ENCODE results near the gene LIPT2.

LIPT2 gene

DNA sequence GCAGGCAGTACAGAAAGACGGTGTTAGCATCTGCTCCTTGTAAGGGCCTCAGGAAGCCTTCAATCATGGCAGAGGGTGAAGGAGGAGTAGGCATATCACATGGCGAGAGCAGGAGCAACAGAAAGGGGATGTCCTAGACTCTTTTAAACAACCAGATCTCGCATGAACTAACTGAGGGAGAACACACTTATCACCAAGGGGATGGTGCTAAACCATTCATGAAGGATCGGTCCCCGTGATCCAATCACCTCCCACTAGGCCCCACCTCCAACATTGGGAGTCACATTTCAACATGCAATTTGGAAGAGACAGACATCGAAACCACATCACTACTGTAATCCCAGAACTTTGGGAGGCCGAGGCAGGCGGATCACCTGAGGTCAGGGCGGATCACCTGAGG is 39.9 kb upstream of the LIPT2 start:
- no peak overlapping the region for H3K4me3 ChIP-seq (ENCODE audit: low read length)
- DNase-seq (ENCODE audit: low read depth), result no peak
- TF ChIP-seq, protein P1, sequence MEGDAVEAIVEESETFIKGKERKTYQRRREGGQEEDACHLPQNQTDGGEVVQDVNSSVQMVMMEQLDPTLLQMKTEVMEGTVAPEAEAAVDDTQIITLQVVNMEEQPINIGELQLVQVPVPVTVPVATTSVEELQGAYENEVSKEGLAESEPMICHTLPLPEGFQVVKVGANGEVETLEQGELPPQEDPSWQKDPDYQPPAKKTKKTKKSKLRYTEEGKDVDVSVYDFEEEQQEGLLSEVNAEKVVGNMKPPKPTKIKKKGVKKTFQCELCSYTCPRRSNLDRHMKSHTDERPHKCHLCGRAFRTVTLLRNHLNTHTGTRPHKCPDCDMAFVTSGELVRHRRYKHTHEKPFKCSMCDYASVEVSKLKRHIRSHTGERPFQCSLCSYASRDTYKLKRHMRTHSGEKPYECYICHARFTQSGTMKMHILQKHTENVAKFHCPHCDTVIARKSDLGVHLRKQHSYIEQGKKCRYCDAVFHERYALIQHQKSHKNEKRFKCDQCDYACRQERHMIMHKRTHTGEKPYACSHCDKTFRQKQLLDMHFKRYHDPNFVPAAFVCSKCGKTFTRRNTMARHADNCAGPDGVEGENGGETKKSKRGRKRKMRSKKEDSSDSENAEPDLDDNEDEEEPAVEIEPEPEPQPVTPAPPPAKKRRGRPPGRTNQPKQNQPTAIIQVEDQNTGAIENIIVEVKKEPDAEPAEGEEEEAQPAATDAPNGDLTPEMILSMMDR (IDR thresholded peaks at IDR 0.05; ENCODE audit: insufficient read depth, low read depth, low read length, missing control alignments), result no peak

- TF ChIP-seq, protein P1 (IDR thresholded peaks at IDR 0.05; ENCODE audit: insufficient read depth, low read depth, low read length, missing control alignments), result no peak
- H3K4me3 ChIP-seq (ENCODE audit: low read length), result no peak overlapping the region
- peak; percentile 97 for DNase-seq (ENCODE audit: low read depth)
These were observed 39.1 kb upstream of the LIPT2 start for GRCh38 chr11:74532501-74533246.

DNA sequence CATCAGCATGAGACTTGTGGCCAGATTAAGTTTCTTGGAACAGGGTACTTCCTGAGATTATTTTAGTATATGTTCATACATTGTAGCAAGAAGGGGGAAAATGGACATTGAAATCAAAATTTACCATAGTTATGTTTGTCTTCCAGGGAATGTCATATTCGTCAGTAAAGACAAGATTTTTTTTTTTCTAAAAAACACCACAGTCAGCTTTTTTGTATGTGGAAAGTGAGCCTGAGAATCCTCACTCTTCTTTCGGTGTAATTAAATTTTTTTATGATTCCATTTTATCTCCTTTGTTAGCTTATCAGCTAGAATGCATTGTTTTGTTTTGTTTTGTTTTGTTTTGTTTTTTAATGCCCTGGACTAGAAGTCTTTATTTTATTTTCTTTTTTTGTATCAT is 31.5 kb upstream of the LIPT2 start:
- no peak for DNase-seq (ENCODE audit: low read depth)
- H3K4me3 ChIP-seq (ENCODE audit: low read length), result no peak overlapping the region
- TF ChIP-seq, protein P1 (IDR thresholded peaks at IDR 0.05; ENCODE audit: insufficient read depth, low read depth, low read length, missing control alignments), result no peak

DNA sequence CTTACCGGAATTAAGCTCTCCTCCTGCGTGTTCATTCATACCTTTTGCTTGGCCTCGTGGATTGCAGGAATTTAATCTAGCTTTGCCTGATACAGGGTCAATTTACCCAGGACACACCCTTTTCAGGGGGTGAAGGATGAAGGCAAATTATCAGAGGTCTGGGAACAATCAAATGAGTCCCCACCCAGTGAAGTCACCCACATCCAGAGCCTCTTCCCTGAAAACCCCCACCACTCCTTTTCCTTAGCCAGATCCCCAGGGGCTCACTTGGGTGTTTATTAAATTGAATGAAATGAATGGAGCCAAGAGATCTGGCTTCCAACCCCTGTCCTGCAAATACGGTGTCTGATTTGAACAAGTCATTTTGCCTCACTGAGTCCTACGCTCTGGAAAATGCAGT is 31.0 kb upstream of the LIPT2 start:
- DNase-seq (ENCODE audit: low read depth), result no peak
- TF ChIP-seq, protein P1 (IDR thresholded peaks at IDR 0.05; ENCODE audit: insufficient read depth, low read depth, low read length, missing control alignments), result no peak
- H3K4me3 ChIP-seq (ENCODE audit: low read length), result no peak overlapping the region

DNA sequence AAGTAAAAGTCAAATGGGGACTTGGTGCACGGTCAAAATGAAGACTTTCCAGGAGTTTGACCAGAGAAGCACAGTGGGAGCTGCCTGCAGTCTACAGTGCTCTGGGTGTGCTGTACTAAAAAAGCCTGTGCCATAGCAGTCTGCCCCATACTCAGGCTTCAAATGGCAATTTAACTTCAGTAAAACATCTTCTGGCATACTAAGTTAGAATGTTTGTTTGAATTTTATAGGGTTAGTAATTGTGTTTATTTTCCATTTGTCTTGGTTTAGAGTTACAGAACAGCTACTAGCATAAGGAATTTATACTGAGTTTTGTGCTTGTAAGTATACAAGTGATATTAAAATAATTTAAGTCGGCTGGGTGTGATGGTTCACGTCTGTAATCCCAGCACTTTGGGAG is 29.3 kb upstream of the LIPT2 start:
- no peak for DNase-seq (ENCODE audit: low read depth)
- no peak overlapping the region for H3K4me3 ChIP-seq (ENCODE audit: low read length)
- TF ChIP-seq, protein P1 (IDR thresholded peaks at IDR 0.05; ENCODE audit: insufficient read depth, low read depth, low read length, missing control alignments), result no peak

DNA sequence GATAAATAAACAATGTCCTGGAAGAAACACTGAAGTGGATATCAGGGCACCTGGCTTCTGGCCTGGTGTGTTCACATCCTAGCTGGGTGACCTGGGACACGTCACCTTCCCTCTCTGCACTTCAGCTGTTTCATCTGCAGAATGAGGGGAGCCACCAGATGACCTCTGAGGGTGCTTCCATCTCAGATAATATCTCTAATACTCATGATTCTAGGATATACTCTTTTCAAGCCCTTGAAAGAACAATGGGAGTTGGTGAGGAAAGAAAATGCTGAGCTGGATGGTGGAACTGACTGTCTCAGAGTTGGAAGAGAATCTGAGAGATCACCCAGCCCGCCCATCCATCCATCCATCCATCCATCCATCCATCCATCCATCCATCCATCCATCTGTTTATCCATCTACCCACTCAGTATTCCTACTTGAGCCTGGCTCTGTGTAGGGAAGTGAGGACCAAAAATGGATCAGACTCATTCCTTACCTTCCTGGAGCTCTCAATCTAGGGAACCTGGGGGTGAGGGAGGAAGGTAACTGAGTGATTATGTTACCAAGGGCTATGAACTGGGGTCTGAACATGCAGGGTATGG is 28.2 kb upstream of the LIPT2 start:
- no peak overlapping the region for H3K4me3 ChIP-seq (ENCODE audit: low read length)
- TF ChIP-seq, protein P1 (IDR thresholded peaks at IDR 0.05; ENCODE audit: insufficient read depth, low read depth, low read length, missing control alignments), result no peak
- no peak for DNase-seq (ENCODE audit: low read depth)
